ENCODE results near the gene ZNF80. TPM values are rescaled to one million over a fixed set of nuclear protein-coding genes. Genes with fewer than 3 reads are reported as not detected.

ZNF80 gene
- total and polyA plus RNA-seq, 12 donors: 0.03 TPM; not detected in 11

DNA sequence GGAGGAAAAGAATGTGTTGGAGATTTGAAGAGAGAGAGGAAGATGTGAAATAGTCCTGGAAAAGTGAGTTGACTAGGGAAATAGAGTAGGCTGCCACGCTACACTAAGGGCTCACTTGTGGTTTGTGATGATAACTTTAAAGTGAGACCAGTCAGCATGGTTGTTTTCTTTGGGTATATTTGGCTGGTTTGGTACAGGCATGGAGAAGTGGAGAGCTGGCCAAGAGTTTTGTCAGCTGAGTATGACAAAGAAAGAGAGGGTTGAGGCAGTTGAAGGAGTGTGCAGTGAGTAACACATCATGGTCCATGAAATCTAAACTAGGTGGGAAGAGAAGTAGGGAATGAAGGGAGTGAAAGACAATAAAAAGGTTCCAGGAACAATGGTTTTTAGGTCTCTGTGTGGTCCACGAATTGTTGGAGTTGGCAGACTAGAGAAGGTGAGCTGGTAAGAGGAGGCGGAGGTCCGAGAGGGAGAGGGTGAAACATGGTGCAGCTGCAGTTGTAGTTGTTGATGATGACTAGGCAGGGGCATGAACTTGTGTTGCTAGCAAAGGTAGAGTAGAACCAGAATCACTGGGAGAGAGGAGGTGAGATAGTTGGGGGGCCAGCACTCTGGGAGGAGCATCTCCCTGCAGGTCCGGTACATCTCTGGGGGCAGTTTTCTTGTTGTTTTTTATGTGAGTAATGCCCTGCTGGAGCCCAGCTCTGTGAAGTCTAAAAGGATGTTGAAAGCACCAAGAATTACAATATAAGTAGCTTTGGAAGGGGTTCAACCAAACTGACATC is 21.0 kb downstream of the ZNF80 start:
- Histone ChIP-seq H3K27ac (no peak overlapping the region), H3K4me3 (no peak overlapping the region), H3K36me3 (replicated peaks in 1 of 2) (no peaks in the 10 kb centered on the region), H3K27me3 (peaks cover 4% of the 10 kb centered on the region), H3K4me1 (replicated peaks in 1 of 2) (peaks cover 0 to 7% of the 10 kb centered on the region in 2 donors), H3K9me3 (replicated peaks in 1 of 3) (no peaks in the 10 kb centered on the region)
- intact Hi-C loops (cut with DNase I): no loop called here
- no peak for DNase-seq
- WGBS, 4 donors: 84 to 88% (median 86%) methylated on average over 5 of the region's 5 CpGs
- TF ChIP-seq, protein P1, sequence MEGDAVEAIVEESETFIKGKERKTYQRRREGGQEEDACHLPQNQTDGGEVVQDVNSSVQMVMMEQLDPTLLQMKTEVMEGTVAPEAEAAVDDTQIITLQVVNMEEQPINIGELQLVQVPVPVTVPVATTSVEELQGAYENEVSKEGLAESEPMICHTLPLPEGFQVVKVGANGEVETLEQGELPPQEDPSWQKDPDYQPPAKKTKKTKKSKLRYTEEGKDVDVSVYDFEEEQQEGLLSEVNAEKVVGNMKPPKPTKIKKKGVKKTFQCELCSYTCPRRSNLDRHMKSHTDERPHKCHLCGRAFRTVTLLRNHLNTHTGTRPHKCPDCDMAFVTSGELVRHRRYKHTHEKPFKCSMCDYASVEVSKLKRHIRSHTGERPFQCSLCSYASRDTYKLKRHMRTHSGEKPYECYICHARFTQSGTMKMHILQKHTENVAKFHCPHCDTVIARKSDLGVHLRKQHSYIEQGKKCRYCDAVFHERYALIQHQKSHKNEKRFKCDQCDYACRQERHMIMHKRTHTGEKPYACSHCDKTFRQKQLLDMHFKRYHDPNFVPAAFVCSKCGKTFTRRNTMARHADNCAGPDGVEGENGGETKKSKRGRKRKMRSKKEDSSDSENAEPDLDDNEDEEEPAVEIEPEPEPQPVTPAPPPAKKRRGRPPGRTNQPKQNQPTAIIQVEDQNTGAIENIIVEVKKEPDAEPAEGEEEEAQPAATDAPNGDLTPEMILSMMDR (IDR thresholded peaks at IDR 0.05): no peak
- TF ChIP-seq POLR2A (IDR thresholded peaks at IDR 0.05): no peak

- no peak for DNase-seq
- Histone ChIP-seq H3K27me3 (peaks cover 10% of the 10 kb centered on the region), H3K4me3 (no peak overlapping the region), H3K36me3 (replicated peaks in 1 of 2) (no peaks in the 10 kb centered on the region), H3K27ac (peak overlapping the region in 1 of 5 donors; percentile 26), H3K4me1 (replicated peaks in 1 of 2) (peaks cover 0 to 7% of the 10 kb centered on the region in 2 donors), H3K9me3 (replicated peaks in 1 of 3) (no peaks in the 10 kb centered on the region)
- intact Hi-C loops (cut with DNase I): no loop called here
- WGBS, 4 donors: 72 to 76% (median 74%) methylated on average over 6 of the region's 6 CpGs
- TF ChIP-seq, protein P1 (IDR thresholded peaks at IDR 0.05): no peak
- TF ChIP-seq POLR2A (IDR thresholded peaks at IDR 0.05): no peak
These were observed 22.6 kb downstream of the ZNF80 start for GRCh38 chr3:114214542-114215341.

GRCh38 chr3:114213627-114214541 is 23.5 kb downstream of the ZNF80 start:
- peaks cover 10% of the 10 kb centered on the region for H3K27me3 ChIP-seq
- H3K27ac ChIP-seq: peak overlapping the region in 1 of 5 donors; percentile 26
- no peak overlapping the region for H3K4me3 ChIP-seq
- DNase-seq: peak in 6 of 7 donors; percentile 22 to 62 (median 44)
- H3K4me1 ChIP-seq (replicated peaks in 1 of 2): peaks cover 0 to 7% of the 10 kb centered on the region in 2 donors
- intact Hi-C loops (cut with DNase I): no loop called here
- TF ChIP-seq, protein P1 (IDR thresholded peaks at IDR 0.05): peak in 1 of 6 experiments; percentile 11
- TF ChIP-seq POLR2A (IDR thresholded peaks at IDR 0.05): no peak
- 20 to 34% (median 22%) methylated on average over 19 of the region's 19 CpGs for WGBS, 4 donors
- no peaks in the 10 kb centered on the region for H3K9me3 ChIP-seq (replicated peaks in 1 of 3)
- no peaks in the 10 kb centered on the region for H3K36me3 ChIP-seq (replicated peaks in 1 of 2)

Measured in adrenal gland (tissue), 12 donors.